NCI-H1930 (cell line): ENCODE data around the gene PCDHGC4.

Experiments used
- DNase-seq, 2 experiments: peaks; one replicate each; lab custom pipeline; 2025; lab: John Stamatoyannopoulos, UW

The PCDHGC4 gene

GRCh38 chr5:141512390-141512910 is 27.6 kb downstream of the PCDHGC4 start:
- peak in 1 of 2 experiments; percentile 23 for DNase-seq

- DNase-seq: no peak
Observed at GRCh38 chr5:141512911-141513626, 28.2 kb downstream of the PCDHGC4 start.

- no peak for DNase-seq
Observed at GRCh38 chr5:141513627-141514329, 28.9 kb downstream of the PCDHGC4 start.

- no peak for DNase-seq
Observed at GRCh38 chr5:141514330-141515133, 29.7 kb downstream of the PCDHGC4 start.

GRCh38 chr5:141515141-141515540 is 30.3 kb downstream of the PCDHGC4 start:
- no peak for DNase-seq

- no peak for DNase-seq
Observed at GRCh38 chr5:141515946-141516671, 31.3 kb downstream of the PCDHGC4 start.

GRCh38 chr5:141516672-141517025 is 31.8 kb downstream of the PCDHGC4 start:
- no peak for DNase-seq

GRCh38 chr5:141517312-141517711 is 32.5 kb downstream of the PCDHGC4 start:
- DNase-seq: no peak

GRCh38 chr5:141517880-141518617 is 33.2 kb downstream of the PCDHGC4 start:
- no peak for DNase-seq

GRCh38 chr5:141518618-141519015 is 33.8 kb downstream of the PCDHGC4 start:
- DNase-seq: no peak

- DNase-seq: no peak
Observed at GRCh38 chr5:141519605-141520565, 35.1 kb downstream of the PCDHGC4 start.

GRCh38 chr5:141521244-141521781 is 36.5 kb downstream of the PCDHGC4 start:
- DNase-seq: no peak

GRCh38 chr5:141522301-141522700 is 37.5 kb downstream of the PCDHGC4 start:
- no peak for DNase-seq

GRCh38 chr5:141523991-141524390 is 39.2 kb downstream of the PCDHGC4 start:
- DNase-seq: no peak

GRCh38 chr5:141524604-141525597 is 40.1 kb downstream of the PCDHGC4 start:
- peak; percentile 38 to 52 for DNase-seq

GRCh38 chr5:141525653-141526052 is 40.8 kb downstream of the PCDHGC4 start:
- no peak for DNase-seq

GRCh38 chr5:141527426-141527825 is 42.6 kb downstream of the PCDHGC4 start:
- no peak for DNase-seq

- DNase-seq: no peak
Observed at GRCh38 chr5:141528291-141528984, 43.6 kb downstream of the PCDHGC4 start.
